NCI-H128 (cell line): ENCODE measurements around the gene ABLIM2.

Source experiments
- DNase-seq: peaks from one replicate; lab custom pipeline; 2025; ENCODE audit not compliant: unreplicated experiment; lab: John Stamatoyannopoulos, UW

ABLIM2 gene

GRCh38 chr4:7987148-7987989 lies 171.2 kb downstream of the ABLIM2 start:
- peak; percentile 31 for DNase-seq

- DNase-seq = no peak
Observed at GRCh38 chr4:7985891-7986441, 172.6 kb downstream of the ABLIM2 start.

- DNase-seq = no peak
Observed at GRCh38 chr4:7985072-7985471, 173.5 kb downstream of the ABLIM2 start.

- no peak for DNase-seq
Observed at GRCh38 chr4:7984286-7984925, 174.2 kb downstream of the ABLIM2 start.

GRCh38 chr4:7983296-7983695 lies 175.3 kb downstream of the ABLIM2 start:
- no peak for DNase-seq

- DNase-seq = no peak
Observed at GRCh38 chr4:7981738-7982394, 176.7 kb downstream of the ABLIM2 start.

- DNase-seq = no peak
Observed at GRCh38 chr4:7980036-7980435, 178.6 kb downstream of the ABLIM2 start.

GRCh38 chr4:7979652-7979968 lies 179.0 kb downstream of the ABLIM2 start:
- no peak for DNase-seq

GRCh38 chr4:7978907-7979651 lies 179.5 kb downstream of the ABLIM2 start:
- DNase-seq = no peak

GRCh38 chr4:7978489-7978888 lies 180.1 kb downstream of the ABLIM2 start:
- no peak for DNase-seq

GRCh38 chr4:7976634-7977033 lies 182.0 kb downstream of the ABLIM2 start:
- no peak for DNase-seq

- DNase-seq = no peak
Observed at GRCh38 chr4:7976025-7976424, 182.6 kb downstream of the ABLIM2 start.

- DNase-seq = no peak
Observed at GRCh38 chr4:7974425-7974824, 184.2 kb downstream of the ABLIM2 start.

GRCh38 chr4:7973545-7973981 lies 185.1 kb downstream of the ABLIM2 start:
- DNase-seq = no peak

GRCh38 chr4:7971881-7972500 lies 186.6 kb downstream of the ABLIM2 start:
- no peak for DNase-seq

- DNase-seq = no peak
Observed at GRCh38 chr4:7971159-7971631, 187.4 kb downstream of the ABLIM2 start.

- DNase-seq = no peak
Observed at GRCh38 chr4:7970361-7970946, 188.2 kb downstream of the ABLIM2 start.

GRCh38 chr4:7968262-7968896 lies 190.2 kb downstream of the ABLIM2 start:
- no peak for DNase-seq

- DNase-seq = no peak
Observed at GRCh38 chr4:7967501-7968261, 190.9 kb downstream of the ABLIM2 start.
